H1 (cell line): ENCODE data around the gene GCSAM. TPM values are rescaled to one million over a fixed set of nuclear protein-coding genes. Genes with fewer than 3 reads are reported as not detected.
A peak's percentile ranks its signal among the peaks of the same experiment; 100 is the strongest.

Experiments
- CTCF ChIA-PET: fragments of 300-600 bp; sonication (Branson Sonifier 250); formaldehyde crosslinking; loops from one replicate; lab custom pipeline; 2021; ENCODE audit not compliant: partially characterized antibody; lab: Charles Lee
- POLR2A ChIA-PET: fragments of 300-600 bp; sonication (Branson Sonifier 250); formaldehyde crosslinking; loops from one replicate; lab custom pipeline; 2021; ENCODE audit warnings: inconsistent platforms; ENCODE audit not compliant: partially characterized antibody; lab: Charles Lee
- DNase-seq, 2 experiments: peaks; one replicate each; pipeline versions ENCODE4 v3.0.0 to v3.0.0-alpha.2; 2010 to 2022; ENCODE audit warnings: low spot score in 2 of 2, low read depth in 1 of 2, mixed read lengths in 1 of 2
- FAIRE-seq: peaks from 2 replicates; lab custom pipeline; 2011; peaks lifted over from hg19 to GRCh38; lab: Jason Lieb, UNC
- H2AFZ ChIP-seq: 2 replicates; pipeline ENCODE4 v1.8.1; 2012; ENCODE audit warnings: low read length, inconsistent platforms
- H2AK5ac ChIP-seq: 2 replicates; pipeline ENCODE4 v1.6.1; 2013; ENCODE audit warnings: low read depth, low read length
- H2BK120ac ChIP-seq: replicated peaks from 2 replicates; pipeline ENCODE3; 2013; ENCODE audit warnings: low read depth, low read length, inconsistent platforms
- H2BK12ac ChIP-seq: 2 replicates; pipeline ENCODE4 v1.6.1; 2013; ENCODE audit warnings: low read depth, low read length
- H2BK15ac ChIP-seq: 2 replicates; pipeline ENCODE4 v1.6.1; 2013; ENCODE audit warnings: low read length
- H2BK20ac ChIP-seq: 2 replicates; pipeline ENCODE4 v1.6.1; 2013; ENCODE audit warnings: low read length
- H2BK5ac ChIP-seq: 2 replicates; pipeline ENCODE4 v1.6.1; 2013; ENCODE audit warnings: low read depth, low read length
- H3K14ac ChIP-seq: 2 replicates; pipeline ENCODE4 v1.6.1; 2013; ENCODE audit warnings: inconsistent platforms; ENCODE audit not compliant: insufficient read length
- H3K18ac ChIP-seq: 2 replicates; pipeline ENCODE4 v1.6.1; 2013; ENCODE audit warnings: low read length; ENCODE audit errors: extremely low read depth
- H3K23ac ChIP-seq: 2 replicates; pipeline ENCODE4 v1.6.1; 2013; ENCODE audit warnings: inconsistent platforms; ENCODE audit not compliant: insufficient read length
- H3K23me2 ChIP-seq: 2 replicates; pipeline ENCODE4 v1.6.1; 2013; ENCODE audit warnings: low read depth, low read length
- H3K27ac ChIP-seq: 2 replicates; pipeline ENCODE4 v1.6.1; 2011; ENCODE audit warnings: low read depth, low read length, inconsistent platforms
- H3K27me3 ChIP-seq, 4 experiments: replicated peaks in 1 of 4; 1 replicate in 1 of 4; 2 replicates in 3 of 4; pipeline versions ENCODE4 v1.6.1 to v1.8.1; 2011 to 2013; ENCODE audit warnings: low read length in 3 of 4, mild to moderate bottlenecking in 3 of 4, inconsistent platforms in 2 of 4, mixed read lengths in 2 of 4, moderate library complexity in 1 of 4; ENCODE audit not compliant: control insufficient read depth in 3 of 4, insufficient read depth in 3 of 4; ENCODE audit errors: extremely low read depth in 1 of 4
- H3K36me3 ChIP-seq, 4 experiments: 2 replicates each; pipeline versions ENCODE4 v1.6.1 to v1.8.1; 2011 to 2013; ENCODE audit warnings: mild to moderate bottlenecking in 4 of 4, low read length in 3 of 4, moderate library complexity in 2 of 4, control low read depth in 1 of 4, inconsistent platforms in 1 of 4; ENCODE audit not compliant: insufficient read depth in 4 of 4, control insufficient read depth in 2 of 4
- H3K4ac ChIP-seq: replicated peaks from 2 replicates; pipeline ENCODE3; 2013; ENCODE audit warnings: low read length, low read depth, mixed read lengths, inconsistent platforms; ENCODE audit not compliant: insufficient read length
- H3K4me1 ChIP-seq, 4 experiments: replicated peaks in 1 of 4; 1 replicate in 1 of 4; 2 replicates in 3 of 4; pipeline versions ENCODE4 v1.6.1 to v1.8.1; 2011 to 2013; ENCODE audit warnings: low read length in 3 of 4, inconsistent platforms in 2 of 4, mixed read lengths in 1 of 4; ENCODE audit not compliant: insufficient read depth in 4 of 4, control insufficient read depth in 3 of 4
- H3K4me2 ChIP-seq, 2 experiments: 2 replicates each; pipeline versions ENCODE4 v1.6.1 to v1.8.1; 2011 to 2013; ENCODE audit warnings: low read depth in 2 of 2, low read length in 2 of 2, control low read depth in 1 of 2, inconsistent platforms in 1 of 2, mild to moderate bottlenecking in 1 of 2; ENCODE audit not compliant: insufficient read depth in 1 of 2
- H3K4me3 ChIP-seq, 4 experiments: fragments of 200-600, 300-600 bp in 1 of 4; sonication (generic), shearing (Covaris generic), sonication (Bioruptor Twin) in 1 of 4; 2 replicates each; pipeline versions ENCODE4 v1.5.1 to v1.8.1; 2011 to 2016; ENCODE audit warnings: low read length in 4 of 4, low read depth in 3 of 4, control low read depth in 2 of 4, inconsistent platforms in 2 of 4, mild to moderate bottlenecking in 2 of 4, mixed read lengths in 1 of 4, moderate library complexity in 1 of 4; ENCODE audit not compliant: insufficient read depth in 2 of 4; ENCODE audit errors: extremely low read depth in 1 of 4
- H3K56ac ChIP-seq: replicated peaks from 2 replicates; pipeline ENCODE3; 2013; ENCODE audit warnings: low read depth, mild to moderate bottlenecking, mixed read lengths, low read length, inconsistent platforms; ENCODE audit not compliant: insufficient read length
- H3K79me1 ChIP-seq: 2 replicates; pipeline ENCODE4 v1.6.1; 2013; ENCODE audit warnings: low read depth, low read length, control low read depth
- H3K79me2 ChIP-seq, 2 experiments: 2 replicates each; pipeline versions ENCODE4 v1.6.1 to v1.8.1; 2012 to 2013; ENCODE audit warnings: low read length in 2 of 2, mild to moderate bottlenecking in 2 of 2, inconsistent platforms in 1 of 2; ENCODE audit not compliant: insufficient read depth in 2 of 2, control insufficient read depth in 1 of 2
- H3K9ac ChIP-seq, 4 experiments: replicated peaks in 1 of 4; 1 replicate in 1 of 4; 2 replicates in 3 of 4; pipeline versions ENCODE4 v1.6.1 to v1.8.1; 2011 to 2013; ENCODE audit warnings: low read depth in 3 of 4, low read length in 3 of 4, control low read depth in 2 of 4, mild to moderate bottlenecking in 2 of 4, moderate library complexity in 2 of 4, inconsistent platforms in 1 of 4; ENCODE audit errors: extremely low read depth in 1 of 4
- H3K9me3 ChIP-seq, 2 experiments: 2 replicates each; pipeline versions ENCODE4 v1.6.1 to v1.8.1; 2012 to 2013; ENCODE audit warnings: mild to moderate bottlenecking in 2 of 2, moderate library complexity in 2 of 2, control low read depth in 1 of 2, inconsistent platforms in 1 of 2, low read depth in 1 of 2, low read length in 1 of 2, mixed read lengths in 1 of 2; ENCODE audit not compliant: insufficient read depth in 2 of 2
- H4K20me1 ChIP-seq, 2 experiments: replicated peaks in 1 of 2; 2 replicates each; pipeline versions ENCODE3 to v1.8.1; 2011 to 2013; ENCODE audit warnings: inconsistent platforms in 2 of 2, low read length in 2 of 2, mild to moderate bottlenecking in 1 of 2; ENCODE audit not compliant: insufficient read depth in 2 of 2, control insufficient read depth in 1 of 2
- H4K5ac ChIP-seq: 2 replicates; pipeline ENCODE4 v1.6.1; 2013; ENCODE audit warnings: low read length, low read depth, mixed read lengths, inconsistent platforms; ENCODE audit not compliant: insufficient read length
- H4K8ac ChIP-seq: 2 replicates; pipeline ENCODE4 v1.8.0; 2013; ENCODE audit warnings: mild to moderate bottlenecking, moderate library complexity, low read length, inconsistent platforms; ENCODE audit not compliant: insufficient read depth; ENCODE audit errors: extremely low read depth
- H4K91ac ChIP-seq: replicated peaks from 2 replicates; pipeline ENCODE3; 2013; ENCODE audit warnings: low read length, mixed read lengths, inconsistent platforms; ENCODE audit not compliant: insufficient read length
- WGBS, 2 experiments: shearing (Covaris generic) in 1 of 2; methylation state at CpG; one replicate each; pipeline versions ENCODE4 v1.1.6 to v1.1.7; 2013 to 2015; ENCODE audit warnings: low lambda C conversion rate in 2 of 2, mixed read lengths in 2 of 2, inconsistent platforms in 1 of 2, low coverage in 1 of 2, missing lambda C conversion rate in 1 of 2; ENCODE audit not compliant: insufficient replicate concordance in 2 of 2, insufficient coverage in 1 of 2, insufficient read length in 1 of 2; ENCODE audit errors: extremely low coverage in 1 of 2, missing lambda C conversion rate in 1 of 2; 5-methylcytosine and 5-hydroxymethylcytosine counted together
- polyA plus RNA-seq, 7 experiments: library from polyadenylated mRNA; depleted of rRNA in 3 of 7; stranded (reverse) in 5 of 7; unstranded in 2 of 7; fragments of >200 nt in 5 of 7; fragments of 200-250 nt in 2 of 7; gene quantifications; 1 replicate in 5 of 7; 2 replicates in 1 of 7; 4 replicates in 1 of 7; pipeline versions ENCODE4 v1.2.1 to v1.2.3, GENCODE V29; 2011 to 2013; ENCODE audit warnings: missing spikeins in 2 of 7, mixed read lengths in 2 of 7
- total RNA-seq: library from RNA; stranded (reverse); fragmentation: NEBNext Ultra II Directional; extraction: Animal tissue kit (Norgen Biotek cat#: 25700); gene quantifications from 2 replicates; pipeline ENCODE4 v1.2.1, GENCODE V29; 2021

GCSAM gene
- total and polyA plus RNA-seq, 2 of the 8 experiments (the other 6 are each of a cell fraction or from before 2014, with no cell fraction given), result not detected

- ChIA-PET POLR2A (interaction anchor here (1.0 kb wide), 1 partner anchor 179 kb away, joined by 3 read pairs; no protein-coding TSS in a partner anchor), CTCF (interaction anchor here (1.3 to 4.4 kb wide), 4 partner anchors 8 to 26 kb away, joined by 4 to 20 read pairs (median 4); no protein-coding TSS in a partner anchor)
- H3K27me3 ChIP-seq, result no peaks in the 10 kb centered on the region
- H3K56ac ChIP-seq, result no peak overlapping the region
- no peaks in the 10 kb centered on the region; a peak in 2 of 8 replicates for H3K36me3 ChIP-seq
- H2BK12ac ChIP-seq, result no peak overlapping the region; the same call in 1 of the 2 replicates
- DNase-seq (no peak), FAIRE-seq (no peak)
- no peak overlapping the region for H3K14ac ChIP-seq
- peak overlapping the region; percentile 41; the same call in 1 of the 2 replicates for H2AK5ac ChIP-seq
- H4K5ac ChIP-seq, result no peak overlapping the region
- no peak overlapping the region for H4K8ac ChIP-seq
- H3K4ac ChIP-seq, result no peak overlapping the region
- H3K23ac ChIP-seq, result no peak overlapping the region
- H2BK20ac ChIP-seq, result no peak overlapping the region
- WGBS, 2 experiments, result 89% methylated on average over 4 of the region's 4 CpGs; no CpG with 5 or more reads in 1 of the 2 experiments
- H3K9me3 ChIP-seq, result no peaks in the 10 kb centered on the region
- peaks cover 0 to 16% (median 9%) of the 10 kb centered on the region in 4 experiments; a peak in 5 of 7 replicates for H3K4me1 ChIP-seq
- H2BK5ac ChIP-seq, result no peak overlapping the region
- no peak overlapping the region; the same call in 1 of the 2 replicates for H2BK15ac ChIP-seq
- no peak overlapping the region for H3K4me3 ChIP-seq
- no peak overlapping the region for H3K18ac ChIP-seq
- no peak overlapping the region for H2AFZ ChIP-seq
- no peaks in the 10 kb centered on the region for H4K20me1 ChIP-seq
- no peaks in the 10 kb centered on the region for H3K79me2 ChIP-seq
- no peak overlapping the region for H3K9ac ChIP-seq
- no peak overlapping the region for H2BK120ac ChIP-seq
- H4K91ac ChIP-seq, result no peak overlapping the region
- no peak overlapping the region for H3K27ac ChIP-seq
- no peaks in the 10 kb centered on the region for H3K79me1 ChIP-seq
- H3K4me2 ChIP-seq, result no peak overlapping the region
- no peaks in the 10 kb centered on the region for H3K23me2 ChIP-seq
These were observed 3.0 kb downstream of the GCSAM start for GRCh38 chr3:112129925-112130637.
